Middle frontal gyrus (tissue), 1 donor: Measurements from ENCODE around the gene SCT.

Experiments used
- DNase-seq: peaks from one replicate; pipeline ENCODE4 v3.0.0-alpha.2; 2015; ENCODE audit warnings: low spot score; ENCODE audit errors: extremely low spot score

SCT gene

DNA sequence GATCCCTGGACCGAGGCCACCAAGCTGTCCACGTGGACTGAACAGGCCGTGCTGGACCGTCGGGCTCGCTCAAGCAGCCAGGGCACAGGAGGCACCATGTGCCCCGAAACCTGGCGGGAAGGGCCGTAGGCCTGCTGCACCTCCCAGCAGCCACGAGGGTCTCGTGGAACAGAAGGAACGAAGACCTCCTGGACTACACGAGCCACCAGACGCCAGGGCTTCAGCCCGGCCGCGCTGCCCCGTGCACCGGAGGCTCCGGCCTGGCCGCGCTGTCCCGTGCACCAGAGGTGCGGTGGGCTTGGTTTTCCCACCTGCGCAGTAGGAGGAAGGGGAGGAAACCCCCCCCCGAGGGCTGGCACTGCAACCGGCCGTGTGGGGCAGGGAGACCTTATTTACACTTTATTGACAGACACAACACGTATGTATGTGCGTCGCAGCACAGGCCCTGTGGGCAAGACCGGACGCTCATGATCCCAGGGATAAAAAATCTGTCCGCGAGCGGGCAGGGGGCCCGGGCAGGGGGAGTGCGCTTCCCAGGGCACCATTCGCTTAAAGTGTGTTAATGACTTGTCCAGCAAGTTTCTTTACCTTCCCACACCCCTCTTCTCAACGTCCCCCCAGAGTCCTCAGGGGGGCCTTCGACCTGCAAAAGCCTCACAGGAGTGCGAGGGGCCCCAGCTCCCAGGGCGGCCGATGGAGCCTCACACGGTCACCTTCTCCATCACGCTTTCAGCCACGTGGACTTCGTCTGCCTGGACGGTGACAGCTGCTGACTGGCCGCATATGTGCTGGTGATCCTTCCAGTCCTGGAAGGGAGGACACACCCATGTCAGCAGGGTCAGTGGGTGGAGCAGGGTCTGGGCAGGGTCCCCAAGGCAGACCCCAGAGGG lies 17.1 kb upstream of the SCT start:
- no peak for DNase-seq

DNA sequence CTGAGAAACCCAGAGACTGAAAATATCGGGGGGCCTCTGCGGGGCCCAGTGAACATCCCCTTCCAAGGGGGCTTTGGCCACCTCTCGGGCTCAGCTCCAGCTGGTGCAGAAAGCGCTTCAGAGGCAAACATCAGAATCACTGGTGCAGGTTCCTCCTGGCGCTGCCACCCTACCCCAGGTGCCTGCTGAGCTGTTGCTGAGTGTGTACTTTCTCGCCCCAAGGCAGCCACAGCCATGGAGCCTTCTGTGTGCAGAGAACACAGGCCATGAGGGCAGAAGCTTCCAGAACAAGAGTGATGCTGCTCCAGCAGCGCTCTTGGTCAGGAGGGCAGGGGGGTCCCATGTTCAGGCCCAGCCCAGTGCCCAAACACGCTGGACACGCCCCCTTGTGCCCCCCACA lies 16.4 kb upstream of the SCT start:
- DNase-seq = no peak

DNA sequence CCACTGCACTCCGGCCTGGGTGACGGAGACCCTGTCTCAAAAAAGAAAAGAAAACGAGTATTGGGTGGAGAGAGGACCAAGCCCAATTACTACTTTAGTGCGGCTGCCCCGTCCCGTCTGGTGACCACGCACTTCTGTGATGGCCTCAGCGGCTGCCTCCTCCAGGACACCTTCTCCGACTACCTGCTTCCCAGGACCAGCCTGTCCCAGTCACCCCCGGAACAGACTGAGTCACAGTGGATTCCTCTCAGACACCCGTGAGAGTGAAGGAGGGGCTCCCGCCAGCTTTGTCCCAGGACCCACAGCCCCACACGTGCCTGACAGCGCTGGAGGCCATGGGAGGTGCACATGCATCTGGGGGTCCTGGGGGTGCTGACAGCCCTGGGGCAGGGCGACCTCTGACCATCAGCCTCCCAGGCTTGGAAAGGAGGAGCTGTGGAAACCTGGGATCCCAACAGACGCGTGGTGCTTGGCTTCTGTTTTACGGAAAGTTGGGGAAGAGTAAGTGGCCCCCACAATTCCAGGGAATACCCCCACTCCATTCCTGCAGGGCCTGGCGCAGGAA lies 14.9 kb upstream of the SCT start:
- DNase-seq = no peak

DNA sequence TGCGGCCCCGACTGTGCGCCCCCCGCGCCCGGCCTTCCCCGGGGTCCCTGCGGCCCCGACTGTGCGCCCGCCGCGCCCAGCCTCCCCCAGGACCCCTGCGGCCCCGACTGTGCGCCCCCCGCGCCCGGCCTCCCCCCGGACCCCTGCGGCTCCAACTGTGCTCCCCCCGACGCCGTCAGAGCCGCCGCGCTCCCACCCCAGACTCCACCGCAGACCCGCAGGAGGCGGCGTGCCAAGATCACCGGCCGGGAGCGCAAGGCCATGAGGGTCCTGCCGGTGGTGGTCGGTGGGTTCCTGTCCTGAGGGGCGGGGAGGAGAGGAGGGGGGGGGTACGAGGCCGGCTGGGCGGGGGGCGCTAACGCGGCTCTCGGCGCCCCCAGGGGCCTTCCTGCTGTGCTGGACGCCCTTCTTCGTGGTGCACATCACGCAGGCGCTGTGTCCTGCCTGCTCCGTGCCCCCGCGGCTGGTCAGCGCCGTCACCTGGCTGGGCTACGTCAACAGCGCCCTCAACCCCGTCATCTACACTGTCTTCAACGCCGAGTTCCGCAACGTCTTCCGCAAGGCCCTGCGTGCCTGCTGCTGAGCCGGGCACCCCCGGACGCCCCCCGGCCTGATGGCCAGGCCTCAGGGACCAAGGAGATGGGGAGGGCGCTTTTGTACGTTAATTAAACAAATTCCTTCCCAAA lies 13.2 kb upstream of the SCT start:
- no peak for DNase-seq

DNA sequence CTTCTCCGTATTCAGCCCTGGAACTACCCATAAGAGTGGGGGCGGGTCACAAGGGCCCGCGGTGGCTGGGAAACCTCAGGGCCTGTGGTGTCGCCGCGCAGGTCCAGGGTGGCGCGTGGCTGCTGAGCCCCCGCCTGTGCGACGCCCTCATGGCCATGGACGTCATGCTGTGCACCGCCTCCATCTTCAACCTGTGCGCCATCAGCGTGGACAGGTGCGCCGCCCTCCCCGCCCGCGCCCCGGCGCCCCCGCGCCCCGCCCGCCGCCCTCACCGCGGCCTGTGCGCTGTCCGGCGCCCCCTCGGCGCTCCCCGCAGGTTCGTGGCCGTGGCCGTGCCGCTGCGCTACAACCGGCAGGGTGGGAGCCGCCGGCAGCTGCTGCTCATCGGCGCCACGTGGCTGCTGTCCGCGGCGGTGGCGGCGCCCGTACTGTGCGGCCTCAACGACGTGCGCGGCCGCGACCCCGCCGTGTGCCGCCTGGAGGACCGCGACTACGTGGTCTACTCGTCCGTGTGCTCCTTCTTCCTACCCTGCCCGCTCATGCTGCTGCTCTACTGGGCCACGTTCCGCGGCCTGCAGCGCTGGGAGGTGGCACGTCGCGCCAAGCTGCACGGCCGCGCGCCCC lies 12.5 kb upstream of the SCT start:
- no peak for DNase-seq

DNA sequence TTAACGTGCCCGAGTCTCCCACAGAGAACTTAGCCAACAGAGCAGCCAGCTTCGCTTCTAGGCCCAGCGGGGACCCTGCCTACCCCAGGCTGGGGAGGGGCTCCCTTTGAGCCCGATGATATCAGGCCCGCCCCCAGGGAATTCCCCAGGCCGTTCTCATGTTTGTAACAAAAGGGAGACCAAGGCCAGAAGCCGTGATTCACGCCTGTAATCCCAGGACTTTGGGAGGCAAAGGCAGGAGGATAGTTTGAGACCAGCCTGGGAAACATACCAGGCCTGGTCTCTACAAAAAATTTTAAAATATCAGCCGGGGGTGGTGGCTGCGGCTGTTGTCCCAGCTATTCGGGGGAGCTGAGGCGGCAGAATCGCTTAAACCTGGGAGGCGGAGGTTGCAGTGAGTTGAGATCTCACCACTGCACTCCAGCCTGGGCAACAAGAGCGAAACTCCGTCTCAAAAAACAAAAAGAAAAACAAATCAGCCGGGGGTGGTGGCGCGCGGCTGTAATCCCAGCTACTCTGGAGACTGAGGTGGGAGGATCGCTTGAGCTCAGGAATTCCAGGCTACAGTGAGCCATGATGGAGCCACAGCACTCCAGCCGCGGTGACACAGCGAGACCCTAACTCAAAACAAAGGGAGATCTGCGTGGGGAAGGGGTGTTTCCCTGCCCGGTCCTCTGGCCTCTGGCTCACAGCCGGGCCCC lies 11.8 kb upstream of the SCT start:
- DNase-seq = no peak

DNA sequence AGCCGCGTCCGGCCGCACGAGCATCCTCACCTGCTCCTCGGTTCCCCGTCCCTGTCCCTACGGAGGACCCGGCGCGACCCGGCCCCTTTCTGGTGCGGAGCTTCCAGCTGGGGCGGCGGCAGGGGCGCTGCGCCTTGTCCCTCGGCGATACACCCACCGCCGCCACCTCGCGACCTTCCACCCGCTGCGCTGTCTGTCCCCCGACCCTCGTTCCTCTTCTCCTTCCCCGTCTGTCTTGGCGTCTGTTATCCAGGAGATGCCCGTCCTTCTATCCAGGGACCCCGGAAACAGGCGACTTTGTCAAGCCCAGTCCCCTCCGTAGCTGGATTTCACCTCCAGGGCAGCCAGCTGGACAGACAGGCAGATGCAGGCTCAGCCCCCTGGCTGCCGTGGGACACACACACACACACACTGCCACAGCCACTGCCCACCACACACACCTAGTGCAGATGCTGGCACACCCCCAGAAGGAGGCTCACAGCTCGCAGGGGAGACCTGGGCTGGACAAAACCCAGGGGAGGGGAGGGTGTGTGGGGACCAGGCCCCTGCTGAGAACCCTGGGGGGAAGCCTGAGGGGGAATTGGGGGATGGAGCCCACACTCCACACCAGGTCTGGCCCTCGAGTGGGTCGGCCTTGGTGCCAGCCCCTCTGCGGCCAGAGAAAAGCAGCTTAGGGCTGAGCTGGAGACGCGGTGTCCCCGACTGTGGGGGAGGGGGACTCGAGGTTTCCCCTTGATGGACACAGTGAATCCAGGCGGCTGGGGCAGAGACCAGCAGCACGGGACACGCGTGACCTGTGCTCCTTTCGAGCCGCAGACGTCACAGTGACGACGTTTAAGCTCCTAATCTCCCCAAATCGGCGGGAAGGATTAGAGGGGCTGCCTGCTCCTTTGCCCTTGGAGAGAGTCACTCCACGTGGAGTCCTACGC lies 10.9 kb upstream of the SCT start:
- no peak for DNase-seq

DNA sequence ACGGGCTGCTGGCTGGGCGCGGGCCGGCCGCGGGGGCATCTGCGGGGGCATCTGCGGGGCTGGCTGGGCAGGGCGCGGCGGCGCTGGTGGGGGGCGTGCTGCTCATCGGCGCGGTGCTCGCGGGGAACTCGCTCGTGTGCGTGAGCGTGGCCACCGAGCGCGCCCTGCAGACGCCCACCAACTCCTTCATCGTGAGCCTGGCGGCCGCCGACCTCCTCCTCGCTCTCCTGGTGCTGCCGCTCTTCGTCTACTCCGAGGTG lies 10.3 kb upstream of the SCT start:
- DNase-seq = no peak

DNA sequence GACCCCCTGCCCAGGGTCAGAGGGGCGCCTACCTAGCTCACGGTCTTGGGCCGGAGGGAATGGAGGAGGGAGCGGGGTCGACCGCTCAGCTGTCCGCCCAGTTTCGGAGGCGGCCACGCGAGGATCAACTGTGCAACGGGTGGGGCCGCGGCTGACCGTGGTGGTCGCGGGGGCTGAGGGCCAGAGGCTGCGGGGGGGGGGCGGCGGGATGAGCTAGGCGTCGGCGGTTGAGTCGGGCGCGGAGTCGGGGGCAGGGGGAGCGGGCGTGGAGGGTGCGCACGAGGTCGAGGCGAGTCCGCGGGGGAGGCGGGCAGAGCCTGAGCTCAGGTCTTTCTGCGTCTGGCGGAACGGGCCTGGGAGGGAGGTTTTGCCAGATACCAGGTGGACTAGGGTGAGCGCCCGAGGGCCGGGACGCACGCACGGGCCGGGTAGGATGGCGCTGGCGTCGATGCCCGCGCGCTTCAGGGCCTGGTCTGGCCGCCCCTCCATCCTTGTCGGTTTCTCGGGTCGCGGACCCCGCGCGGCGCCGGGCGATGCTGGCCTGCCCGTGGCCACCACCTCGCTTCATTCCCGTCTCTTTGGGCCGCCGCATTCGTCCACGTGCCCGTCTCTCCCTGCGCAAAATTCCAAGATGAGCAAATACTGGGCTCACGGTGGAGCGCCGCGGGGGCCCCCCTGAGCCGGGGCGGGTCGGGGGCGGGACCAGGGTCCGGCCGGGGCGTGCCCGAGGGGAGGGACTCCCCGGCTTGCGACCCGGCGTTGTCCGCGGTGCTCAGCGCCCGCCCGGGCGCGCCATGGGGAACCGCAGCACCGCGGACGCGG lies 9.7 kb upstream of the SCT start, which contains the start of gene DRD4:
Gene DRD4, plus strand, starts transcription at position 759 of the 822 bp plus-strand sequence. Its CDS starts 36 bp downstream, at position 795.
- DNase-seq = no peak

DNA sequence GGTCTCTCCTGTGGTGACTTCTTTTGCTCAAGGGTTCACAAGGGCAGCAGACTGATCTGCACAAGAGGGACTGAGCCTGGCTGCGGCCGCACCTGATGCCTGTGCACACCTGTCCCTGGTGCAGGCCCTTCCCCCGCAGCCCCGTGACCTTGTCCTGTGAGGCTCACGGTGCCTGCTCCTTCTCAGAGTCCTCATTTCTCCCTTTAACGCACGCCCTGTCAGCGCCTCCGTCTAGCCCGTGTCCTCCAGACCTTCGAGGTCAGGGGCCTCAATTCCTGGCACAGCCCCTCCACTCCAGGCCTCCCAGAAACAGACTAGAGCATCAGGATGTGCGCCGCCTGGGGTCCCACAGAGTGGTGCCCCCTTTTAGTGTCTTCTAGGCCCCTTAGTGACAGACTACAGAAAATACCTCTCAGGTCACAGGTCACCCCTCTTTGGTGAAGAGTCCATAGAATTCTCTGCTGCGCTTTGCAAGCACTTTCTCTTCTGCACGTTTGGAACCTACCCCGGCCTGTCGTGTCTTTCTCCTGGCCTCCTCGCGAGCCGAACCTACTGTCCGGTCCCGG lies 9.0 kb upstream of the SCT start:
- no peak for DNase-seq

DNA sequence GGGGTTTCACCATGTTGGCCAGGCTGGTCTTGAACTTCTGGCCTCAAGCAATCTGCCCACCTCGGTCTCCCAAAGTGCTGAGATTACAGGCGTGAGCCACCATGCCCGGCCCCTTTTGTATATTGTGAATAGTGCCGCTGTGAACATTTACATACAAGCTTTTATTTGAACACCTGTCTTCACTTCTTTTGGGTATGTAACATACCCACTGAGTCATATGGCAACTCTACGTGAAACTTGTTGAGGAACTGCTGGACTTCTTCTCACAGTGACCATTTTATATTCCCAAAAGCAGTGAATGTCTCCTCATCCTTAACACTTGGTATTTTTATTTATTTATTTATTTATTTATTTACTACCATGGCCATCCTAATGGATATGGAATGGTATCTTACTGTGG lies 3.9 kb upstream of the SCT start:
- DNase-seq = no peak

DNA sequence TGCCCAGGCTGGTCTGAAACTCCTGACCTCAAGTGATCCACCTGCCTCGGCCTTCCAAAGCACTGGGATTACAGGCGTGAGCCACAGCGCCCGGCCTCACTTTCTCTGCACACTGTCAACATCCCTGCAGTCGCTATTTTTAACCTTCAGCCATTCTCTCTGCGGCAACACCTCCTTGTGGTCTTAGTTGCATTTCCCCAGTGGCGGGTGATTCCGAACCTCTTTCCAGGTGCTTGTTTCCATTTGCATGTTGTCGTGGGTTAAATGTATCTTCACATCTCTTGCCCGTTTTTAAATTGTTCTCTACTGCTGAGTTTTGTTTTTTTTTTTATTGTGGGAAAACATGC lies 2.2 kb upstream of the SCT start:
- DNase-seq = no peak

DNA sequence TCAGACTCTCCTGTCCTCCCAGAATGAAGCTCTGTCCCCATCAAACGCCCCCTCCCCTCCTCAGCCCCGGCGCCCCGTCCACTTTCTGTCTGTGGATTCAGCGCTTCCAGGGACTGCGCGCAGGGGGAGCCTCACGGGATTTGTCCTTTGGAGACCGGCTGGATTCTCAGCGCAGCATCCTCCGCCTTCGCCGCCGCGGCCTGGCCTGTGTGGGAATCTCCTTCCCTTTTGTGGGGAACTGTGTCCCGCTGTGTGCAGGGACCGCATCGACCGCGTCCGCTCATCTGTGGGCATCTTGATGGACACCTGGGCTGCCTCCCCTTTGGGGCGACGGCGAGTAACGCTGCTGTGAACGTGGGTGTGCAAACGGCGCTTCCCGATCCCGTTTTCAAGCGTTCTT lies 1.1 kb upstream of the SCT start:
- no peak for DNase-seq

DNA sequence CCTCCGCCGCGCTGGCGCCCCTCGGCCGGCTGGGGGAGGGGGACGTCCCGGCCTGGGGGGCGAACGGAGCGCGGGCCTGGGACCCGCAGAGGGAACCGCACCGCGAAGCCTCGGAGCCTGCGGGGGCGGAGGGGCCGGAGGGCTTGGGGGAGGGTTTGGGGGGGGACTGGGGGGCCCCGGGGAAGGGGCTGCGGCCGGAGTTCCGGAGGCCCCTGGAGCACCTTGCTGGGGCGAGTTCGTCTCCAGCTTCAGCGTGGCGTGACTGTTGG lies 261 bp upstream of the SCT start:
- no peak for DNase-seq

DNA sequence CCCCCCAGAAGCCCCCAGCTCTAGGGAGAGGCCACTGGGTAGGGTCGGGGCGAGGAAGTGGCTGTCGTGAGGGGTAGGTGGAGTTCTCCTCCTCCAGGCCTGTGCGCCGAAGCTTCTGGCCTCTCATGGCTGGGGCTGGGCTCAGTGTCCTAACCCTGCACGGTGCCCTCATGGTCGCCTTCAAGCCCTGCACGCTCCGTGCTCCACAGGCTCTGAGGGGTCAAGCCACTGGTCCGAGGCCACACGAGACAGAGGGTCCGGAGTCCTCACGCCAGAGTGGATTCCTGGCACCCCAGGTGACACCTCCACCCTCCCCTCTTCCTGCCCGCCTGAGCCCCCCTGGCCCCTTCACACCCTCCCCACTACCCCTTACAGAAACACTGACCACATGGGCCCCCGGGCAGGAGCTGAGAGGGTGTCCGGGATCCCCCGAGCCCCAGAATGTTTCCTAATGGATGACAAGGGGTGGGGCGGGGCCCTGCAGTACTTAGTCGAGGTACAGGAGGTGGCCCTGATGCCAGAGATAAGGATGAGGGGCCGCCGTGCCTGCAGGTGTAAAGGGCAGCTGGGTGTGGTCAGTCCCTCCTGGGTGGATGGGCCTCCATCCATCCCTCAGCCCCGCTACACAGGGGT lies 1.2 kb downstream of the SCT start:
- DNase-seq = no peak

DNA sequence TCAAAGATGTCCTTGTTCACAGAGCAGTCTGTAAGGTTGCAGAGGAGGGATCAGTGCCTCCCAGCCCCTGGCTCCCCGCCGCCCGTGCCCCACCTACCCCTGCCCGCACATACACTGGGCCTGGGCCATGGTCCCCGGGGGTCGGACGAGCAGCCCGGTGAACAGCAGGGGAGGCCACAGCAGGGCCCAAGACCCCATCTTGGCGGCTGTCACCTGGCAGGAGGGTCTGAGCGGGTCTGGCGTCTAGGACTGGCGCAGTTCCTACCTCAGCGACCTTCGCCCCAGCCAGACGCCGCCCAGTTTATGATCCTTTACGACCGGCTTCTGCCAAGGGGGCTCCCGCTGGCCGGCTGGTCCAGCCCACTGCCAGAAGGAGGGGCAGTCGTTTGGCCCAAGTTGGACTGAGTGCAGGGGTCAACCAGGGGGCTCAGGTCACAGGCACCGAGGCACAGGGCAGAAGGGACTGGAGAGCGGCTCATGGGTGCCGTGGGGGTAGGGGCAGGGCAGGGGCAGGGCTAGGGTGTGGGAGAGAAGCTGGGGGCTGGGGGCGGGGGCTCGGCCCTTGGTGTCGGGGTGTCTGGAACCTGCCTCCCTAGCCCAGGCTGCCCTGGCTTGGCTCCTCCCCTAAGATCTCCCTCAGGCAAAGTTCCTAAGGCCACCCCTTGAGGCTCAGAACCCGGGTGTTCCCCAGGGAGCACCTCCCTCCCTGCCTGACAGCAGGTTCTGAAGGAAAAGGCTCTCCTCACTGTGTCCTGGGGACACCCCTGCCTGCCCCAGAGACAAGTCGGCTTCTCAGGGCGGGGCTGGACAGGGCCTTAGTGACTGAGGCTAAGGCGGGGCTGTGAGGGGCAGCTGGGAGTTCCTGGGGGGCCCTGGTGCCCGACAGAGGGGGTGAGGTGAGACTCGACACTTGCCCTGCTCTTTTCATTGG lies 2.0 kb downstream of the SCT start, which contains the start of gene CDHR5:
Gene CDHR5, minus strand, starts transcription at position 251 of the 931 bp plus-strand sequence. Its CDS starts 53 bp downstream, at position 198.
- no peak for DNase-seq

DNA sequence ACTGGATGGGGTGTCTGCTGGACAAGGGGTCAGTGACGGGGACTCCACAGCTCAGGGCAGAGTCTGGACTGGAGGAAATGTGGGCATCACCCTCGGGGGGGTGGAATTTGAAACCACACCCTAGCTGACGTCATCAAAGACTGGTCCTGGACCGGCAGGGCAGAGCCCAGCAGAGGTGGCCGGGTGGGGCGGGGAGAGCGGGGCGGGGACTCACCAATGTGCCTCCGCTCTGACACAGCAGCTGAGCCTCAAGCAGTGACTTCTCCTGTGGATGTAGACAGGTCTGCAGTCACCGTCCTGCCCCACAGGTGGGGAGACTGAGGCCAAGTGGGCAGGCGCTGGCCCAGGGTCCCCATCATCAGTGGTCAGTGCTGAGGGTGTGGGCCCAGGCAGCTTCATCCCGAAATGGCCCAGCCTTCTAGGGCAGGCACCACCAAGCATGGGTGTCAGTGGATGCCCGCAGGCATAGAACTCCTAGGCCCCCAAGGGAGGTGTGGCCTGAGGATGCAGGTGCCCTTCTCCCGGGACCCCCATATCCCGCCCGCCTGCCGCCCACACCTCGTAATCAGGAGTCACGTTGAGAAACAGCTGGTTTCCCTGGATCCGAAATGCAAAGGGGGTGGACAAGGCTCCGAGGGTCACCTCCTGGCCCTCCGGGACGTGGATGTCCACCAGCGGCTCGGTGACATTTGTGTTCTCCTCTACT lies 2.8 kb downstream of the SCT start:
- no peak for DNase-seq
